ENCODE data around the gene GPRC5A.
A peak's percentile ranks its signal among the peaks of the same experiment; 100 is the strongest.
"Not testable (repeated sequence)": the region's sequence is repeated elsewhere in the genome, so short reads cannot be mapped to it uniquely, and the experiment has no call there.

GPRC5A gene, protein sequence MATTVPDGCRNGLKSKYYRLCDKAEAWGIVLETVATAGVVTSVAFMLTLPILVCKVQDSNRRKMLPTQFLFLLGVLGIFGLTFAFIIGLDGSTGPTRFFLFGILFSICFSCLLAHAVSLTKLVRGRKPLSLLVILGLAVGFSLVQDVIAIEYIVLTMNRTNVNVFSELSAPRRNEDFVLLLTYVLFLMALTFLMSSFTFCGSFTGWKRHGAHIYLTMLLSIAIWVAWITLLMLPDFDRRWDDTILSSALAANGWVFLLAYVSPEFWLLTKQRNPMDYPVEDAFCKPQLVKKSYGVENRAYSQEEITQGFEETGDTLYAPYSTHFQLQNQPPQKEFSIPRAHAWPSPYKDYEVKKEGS

DNA sequence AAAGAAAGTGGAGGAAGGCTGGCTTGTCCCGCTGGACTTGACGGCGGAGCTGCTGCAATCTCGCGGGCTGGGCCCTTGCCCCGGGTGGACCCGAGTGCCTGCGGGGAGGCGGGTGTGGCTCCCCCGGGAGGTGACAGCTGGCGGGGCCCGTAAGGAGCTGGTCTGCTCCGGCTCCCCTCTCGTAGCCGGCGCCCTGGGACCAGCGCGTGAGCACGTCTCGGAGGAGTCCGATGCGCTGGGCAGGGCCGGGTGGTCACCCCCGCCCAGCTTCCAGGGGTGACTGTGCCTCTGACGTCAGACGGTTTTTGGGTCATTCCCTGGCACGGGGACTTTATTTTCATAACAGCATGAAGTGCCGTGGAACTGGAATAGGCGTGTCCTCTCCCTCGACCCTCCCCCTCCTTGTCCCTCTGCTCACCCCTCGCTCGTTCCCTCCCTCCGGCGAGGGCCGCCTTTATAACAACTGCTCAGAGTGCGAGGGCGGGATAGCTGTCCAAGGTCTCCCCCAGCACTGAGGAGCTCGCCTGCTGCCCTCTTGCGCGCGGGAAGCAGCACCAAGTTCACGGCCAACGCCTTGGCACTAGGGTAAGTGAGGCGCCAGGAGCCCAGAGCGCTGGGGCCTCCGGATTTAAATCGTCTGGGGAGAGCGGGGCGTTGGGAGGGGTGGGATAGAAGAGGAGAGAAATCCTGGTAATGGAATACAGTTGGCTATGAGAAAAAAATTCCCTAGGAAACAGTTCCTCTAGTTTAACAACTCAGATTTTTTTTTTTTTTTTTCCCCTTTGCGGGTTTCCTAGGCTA, at the start of gene GPRC5A:
Gene GPRC5A (plus strand): TSS at position 483 of the 801 bp plus-strand sequence. CDS start 16,688 bp downstream, outside the sequence.
- DNase-seq (ENCODE audit: low spot score): peak; percentile 89

DNA sequence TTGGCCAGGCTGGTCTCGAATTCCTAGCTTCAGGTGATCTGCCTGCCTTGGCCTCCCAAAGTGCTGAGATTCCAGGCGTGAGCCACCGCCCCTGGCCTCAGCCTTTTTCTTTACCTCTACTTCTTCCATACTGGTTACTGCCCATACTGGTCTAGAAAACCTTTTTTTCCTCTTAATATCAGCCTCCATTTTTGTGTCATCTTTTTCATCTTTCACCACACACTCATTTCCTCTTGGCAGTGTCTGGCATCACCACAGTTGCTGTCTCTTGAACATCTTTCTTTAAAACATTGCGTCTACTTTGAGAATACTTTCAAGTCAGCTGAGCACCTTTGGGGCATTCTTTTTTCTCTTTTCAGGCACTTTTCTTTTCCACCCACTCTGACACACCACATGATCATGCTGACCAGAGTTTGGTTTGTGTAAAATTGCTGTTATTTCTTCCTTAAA, 45.5 kb upstream of the GPRC5A start:
- no peak for DNase-seq (ENCODE audit: low spot score)

DNA sequence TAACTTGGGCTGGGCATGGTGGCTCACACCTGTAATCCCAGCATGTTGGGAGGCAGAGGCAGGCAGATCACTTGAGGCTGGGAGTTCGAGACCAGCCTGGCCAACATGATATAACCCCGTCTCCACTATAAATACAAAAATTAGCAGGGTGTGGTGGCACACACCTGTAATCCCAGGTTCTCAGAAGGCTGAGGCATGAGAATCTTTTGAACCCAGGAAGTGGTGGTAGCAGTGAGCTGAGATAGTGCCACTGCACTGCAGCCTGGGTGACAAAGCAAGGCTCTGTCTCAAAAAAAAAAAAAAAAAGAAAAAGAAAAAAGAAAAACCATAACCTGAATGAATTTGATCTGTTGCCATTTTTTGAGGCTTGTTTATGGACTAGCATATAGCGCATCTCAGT, 44.6 kb upstream of the GPRC5A start:
- not testable (repeated sequence) for DNase-seq (ENCODE audit: low spot score)

DNA sequence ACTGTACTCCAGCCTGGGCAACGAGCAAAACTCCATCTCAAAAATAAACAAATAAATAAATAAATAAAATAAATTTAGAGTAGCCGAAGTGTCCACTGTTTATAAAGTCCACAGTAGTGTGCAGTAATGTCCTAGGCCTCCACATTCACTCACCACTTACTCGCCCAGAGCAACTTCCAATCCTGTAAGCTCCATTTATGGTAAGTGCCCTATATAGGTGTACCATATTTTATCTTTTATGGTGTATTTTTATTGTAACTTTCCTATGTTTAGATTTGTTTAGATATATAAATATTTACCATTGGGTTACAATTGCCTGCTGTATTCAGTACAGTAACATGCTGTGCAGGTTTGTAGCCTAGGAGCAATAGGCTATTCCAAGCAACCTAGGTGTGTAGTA, 37.9 kb upstream of the GPRC5A start:
- DNase-seq (ENCODE audit: low spot score): no peak

DNA sequence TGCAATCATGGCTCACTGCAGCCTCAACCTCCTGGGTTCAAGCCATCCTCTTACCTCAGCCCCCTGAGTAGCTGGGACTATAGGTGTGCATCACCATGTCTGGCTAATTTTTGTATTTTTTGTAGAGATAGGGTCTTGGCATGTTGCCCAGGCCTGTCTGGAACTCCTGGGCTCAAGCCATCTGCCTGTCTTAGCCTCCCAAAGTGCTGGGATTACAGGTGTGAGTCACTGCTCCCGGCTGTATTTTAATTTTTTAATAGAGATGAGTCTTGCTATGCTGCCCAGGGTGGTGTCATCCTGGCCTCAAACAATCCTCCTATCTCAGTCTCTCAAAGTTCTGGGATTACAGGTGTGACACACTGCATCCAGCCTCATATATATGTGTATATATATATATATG, 31.7 kb upstream of the GPRC5A start:
- no peak for DNase-seq (ENCODE audit: low spot score)

DNA sequence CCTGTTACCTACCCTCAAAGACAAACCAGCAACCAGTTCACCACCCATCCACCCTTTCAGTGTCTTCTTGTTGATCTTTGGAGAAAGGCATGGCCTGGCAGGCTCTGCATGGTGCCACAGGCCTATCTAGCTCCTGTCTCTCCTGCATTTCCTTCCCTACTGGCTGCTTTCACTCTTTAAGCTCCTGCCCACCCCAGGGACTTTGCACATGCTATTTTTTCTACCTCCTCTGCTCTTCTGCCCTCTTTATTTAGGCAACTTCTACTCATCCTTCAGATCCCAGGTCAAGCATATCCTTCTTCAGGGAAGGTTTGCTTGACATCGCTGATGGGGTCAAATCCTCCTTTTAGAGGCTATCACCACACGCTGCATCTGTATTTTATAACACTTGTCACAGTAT, 27.1 kb upstream of the GPRC5A start:
- no peak for DNase-seq (ENCODE audit: low spot score)

DNA sequence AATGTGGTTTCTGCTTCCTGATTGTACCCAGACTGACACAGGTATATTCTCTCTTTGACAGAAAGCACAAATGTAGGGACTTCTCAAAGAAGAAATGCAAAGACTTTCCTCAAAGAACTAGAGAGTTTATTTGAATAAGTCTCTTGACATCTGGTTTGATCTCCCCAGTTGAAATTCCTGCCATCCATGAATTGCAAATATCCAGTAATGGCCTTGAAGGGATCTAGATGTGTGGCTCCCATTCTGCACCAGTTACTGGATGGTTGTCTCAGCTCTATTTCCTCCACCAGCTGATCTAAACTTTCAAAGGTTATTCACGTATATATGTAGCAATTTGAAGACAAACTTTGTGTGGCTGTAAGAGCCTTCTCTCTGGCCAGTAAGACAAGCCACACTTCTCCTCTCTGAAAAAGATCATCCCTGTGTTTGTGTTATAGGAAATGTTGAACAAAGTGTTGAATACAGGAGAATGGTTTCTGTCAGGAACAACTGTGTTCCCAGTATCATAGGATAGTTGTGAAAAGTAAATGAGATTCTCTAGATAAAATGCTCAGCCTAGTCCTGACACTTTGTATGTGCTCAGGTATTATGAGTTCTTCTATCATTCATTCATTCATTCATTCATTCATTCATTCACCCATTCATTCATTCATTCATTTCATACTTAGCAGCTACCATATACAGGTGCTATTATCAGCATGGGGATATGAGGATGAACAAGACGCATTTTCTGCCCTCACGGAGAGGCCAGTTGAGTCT, 22.7 kb upstream of the GPRC5A start:
- DNase-seq (ENCODE audit: low spot score): no peak

DNA sequence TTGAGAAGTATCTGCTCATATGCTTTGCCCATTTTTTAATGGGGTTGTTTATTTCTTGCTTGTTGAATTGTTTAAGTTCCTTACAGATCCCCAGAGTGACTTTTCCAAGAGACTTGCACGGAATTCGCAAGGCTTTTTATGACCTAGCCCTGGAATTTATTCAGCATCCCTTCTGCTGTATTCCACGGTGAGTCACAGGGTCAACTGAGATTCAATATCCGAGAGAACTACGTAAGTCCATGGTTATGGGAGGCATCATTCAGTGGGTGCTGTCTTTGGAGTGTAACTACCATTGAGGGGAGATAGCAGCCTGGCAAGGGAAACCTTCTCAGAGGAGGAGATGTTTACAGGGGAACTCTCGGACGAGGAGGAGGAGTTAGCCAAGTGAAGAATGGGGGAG, 20.9 kb upstream of the GPRC5A start:
- DNase-seq (ENCODE audit: low spot score): peak; percentile 83

DNA sequence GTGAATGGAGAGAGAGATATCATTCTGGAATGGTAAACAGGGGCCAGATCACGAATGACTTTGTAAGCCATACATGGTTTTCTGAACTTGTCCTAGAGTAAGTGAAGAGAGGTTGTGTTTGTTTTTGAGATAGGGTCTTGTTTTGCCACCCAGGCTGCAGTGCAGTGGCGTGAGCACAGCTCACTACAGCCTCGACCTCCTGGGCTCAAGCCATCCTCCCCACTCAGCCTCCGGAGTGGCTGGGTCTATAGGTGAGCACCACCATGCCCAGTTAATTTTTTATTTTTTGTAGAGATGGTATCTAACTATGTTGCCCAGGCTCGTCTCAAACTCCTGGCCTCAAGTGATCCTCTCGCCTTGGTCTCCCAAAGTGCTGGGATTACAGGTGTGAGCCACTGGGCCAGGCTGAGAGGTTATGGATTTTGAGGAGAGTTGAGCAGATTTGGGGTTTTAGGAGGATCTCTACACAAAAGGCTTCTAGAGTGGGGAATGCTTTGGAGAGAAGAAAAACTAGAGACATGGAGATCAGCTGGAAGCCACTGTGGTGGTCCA, 19.7 kb upstream of the GPRC5A start:
- no peak for DNase-seq (ENCODE audit: low spot score)

DNA sequence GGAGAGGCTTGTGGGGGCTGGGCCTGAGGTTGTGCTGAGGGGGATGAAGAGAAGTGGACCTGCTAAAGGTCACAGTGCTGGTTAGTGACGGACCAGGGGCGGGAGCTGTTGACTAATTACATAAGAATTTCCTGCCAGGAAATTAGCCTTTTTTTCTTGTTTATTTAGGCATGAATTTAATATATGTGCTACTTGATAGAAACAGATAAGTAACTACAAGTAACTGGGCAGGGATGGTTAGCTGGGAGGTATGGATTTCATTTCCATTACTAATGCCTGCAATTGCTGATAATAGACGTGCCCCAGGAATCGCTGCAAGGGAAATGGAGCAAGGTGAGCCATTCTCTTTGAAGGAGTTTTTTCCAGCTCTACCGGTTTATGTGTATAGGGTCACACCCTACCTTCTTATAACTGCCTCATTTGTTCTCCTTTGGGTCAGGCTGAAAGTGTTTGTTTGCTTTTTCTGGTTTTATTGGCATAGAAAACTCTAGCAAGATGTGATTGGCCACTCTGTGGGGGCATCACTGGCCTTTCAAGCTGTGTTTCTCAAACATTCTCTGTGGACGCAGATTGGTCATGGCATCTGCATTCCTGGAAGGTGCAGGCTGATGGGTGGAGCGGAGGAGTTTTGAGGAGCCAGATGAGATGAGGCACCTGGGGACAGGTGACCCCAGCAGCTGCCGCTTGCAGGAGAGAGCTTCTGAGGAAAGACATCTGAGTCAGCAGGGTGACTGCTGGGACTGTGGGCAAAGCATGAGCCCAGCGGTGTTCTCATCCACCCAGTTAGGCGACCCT, 19.0 kb upstream of the GPRC5A start:
- DNase-seq (ENCODE audit: low spot score): peak; percentile 58

DNA sequence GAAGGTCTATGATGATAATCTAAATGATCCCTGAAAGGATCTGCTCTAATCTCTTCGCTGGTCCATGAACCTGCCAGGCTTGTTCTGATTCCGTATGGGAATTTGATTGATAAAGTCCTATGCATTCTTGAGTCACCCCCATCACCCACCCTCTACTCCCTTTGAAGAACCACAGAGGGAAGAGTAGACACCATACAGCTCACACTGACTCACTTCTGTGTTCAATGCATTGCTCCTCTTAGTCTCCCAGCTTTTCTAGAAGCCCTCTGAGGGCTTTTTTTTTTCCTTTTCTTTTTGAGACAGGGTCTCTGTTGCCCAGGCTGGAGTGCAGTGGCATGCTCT, 18.5 kb upstream of the GPRC5A start:
- peak; percentile 20 for DNase-seq (ENCODE audit: low spot score)

DNA sequence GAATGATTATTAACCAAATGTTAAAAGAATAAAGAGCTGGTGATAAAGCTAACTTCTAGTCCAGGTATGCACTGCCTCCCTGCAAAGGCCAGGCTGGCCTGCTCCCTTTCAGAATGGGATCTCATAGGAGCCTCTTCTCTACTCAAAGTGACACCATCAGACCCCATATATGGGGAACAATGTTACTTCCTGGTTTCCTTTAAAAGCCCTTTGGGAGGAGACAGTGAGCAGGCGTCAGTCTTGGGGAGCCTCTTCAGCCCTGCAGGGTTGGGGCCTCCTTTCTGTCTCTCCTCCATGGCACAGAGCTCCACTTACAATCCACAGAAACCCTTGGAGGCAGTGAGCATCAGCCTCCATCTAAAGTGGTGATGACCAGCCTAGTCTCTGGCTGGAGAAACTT, 17.3 kb upstream of the GPRC5A start:
- no peak for DNase-seq (ENCODE audit: low spot score)

DNA sequence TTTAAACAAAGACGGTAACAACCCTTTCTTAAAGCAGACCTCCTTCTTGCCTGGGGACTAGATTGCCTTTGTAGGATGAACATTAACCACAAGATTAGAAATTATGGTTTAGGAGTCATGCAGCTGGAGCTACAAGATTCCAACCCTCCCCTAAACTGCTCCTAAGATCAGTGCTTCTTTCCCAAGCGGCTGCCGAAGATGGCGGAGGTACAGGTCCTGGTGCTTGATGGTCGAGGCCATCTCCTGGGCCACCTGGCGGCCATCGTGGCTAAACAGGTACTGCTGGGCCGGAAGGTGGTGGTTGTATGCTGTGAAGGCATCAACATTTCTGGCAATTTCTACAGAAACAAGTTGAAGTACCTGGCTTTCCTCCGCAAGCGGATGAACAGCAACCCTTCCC, 16.1 kb upstream of the GPRC5A start:
- not testable (repeated sequence) for DNase-seq (ENCODE audit: low spot score)

DNA sequence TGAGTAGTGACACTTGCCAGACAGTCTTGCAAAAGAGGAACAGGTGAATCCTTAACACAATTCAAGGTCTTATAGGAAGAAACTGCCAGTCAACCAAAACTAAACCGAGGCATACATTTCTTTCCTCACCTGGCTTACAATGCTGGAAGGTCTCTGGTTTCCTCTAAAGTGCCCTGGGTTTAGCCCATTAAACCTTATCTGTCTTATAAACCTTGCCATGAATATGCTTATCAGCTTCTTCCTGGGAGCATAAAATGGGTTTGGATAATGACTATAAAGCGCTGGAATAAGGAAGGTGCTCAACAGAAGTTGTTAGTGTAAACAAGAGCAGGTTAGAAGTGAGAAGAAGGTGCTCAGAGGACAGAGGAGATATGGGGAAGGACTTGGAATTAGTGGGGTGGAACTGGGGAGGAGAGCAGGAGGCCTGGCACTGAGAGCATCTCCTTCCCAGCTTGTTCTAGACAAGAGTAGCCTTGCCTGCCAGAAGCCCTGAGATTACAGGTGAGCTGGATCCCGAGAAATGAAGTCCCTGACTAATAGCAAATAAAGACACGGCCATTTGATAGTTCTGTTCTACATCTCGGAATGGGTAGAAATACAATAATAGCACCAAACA, 14.1 kb upstream of the GPRC5A start:
- DNase-seq (ENCODE audit: low spot score): no peak

DNA sequence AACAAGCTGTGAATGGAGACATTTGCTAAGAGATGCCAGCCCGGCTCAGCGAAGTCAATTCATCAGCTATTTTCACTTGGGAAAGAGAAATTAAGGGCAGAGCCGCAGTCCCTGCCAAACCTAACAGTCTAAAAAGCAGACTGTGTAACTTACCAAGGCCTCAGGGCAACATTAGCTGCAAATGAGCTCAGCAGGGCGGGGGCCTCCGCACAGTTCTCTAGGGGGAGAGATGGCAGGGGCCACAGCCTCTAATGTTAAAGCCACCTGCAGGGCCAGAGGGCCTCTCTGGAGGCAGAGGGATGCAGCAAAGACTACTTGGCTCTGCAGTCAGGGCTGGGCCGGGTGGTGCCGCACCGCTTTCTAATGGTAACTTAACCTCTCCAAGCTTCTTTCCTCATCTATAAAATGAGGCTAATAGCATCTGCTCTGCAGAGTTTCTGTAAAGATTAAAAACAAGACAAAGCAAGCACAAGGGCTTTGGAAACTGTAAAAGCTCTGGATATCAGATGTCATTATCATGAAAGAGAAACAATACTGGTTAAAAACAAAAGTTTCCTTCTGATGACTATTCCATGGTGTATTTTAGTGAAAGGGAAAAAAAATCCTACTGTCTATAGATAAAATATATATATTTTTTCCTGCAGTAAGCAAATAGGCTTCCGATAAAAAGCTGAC, 13.4 kb upstream of the GPRC5A start:
- no peak for DNase-seq (ENCODE audit: low spot score)

DNA sequence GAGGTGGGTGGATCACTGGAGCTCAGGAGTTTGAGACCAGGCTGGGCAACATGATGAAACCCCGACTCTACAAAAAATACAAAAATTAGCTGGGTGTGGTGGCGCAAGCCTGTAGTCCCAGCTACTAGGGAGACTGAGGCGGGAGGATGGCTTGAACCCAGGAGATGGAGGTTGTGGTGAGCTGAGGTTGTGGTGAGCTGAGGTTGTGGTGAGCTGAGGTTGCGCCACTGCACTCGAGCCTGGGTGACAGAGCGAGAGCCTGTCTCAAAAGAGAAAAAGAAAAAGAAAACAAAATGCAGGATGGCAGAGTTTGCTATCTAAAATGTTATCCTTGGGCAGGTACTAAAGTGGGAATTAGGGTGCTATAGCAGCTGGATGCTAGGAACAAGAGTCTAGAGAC, 10.8 kb upstream of the GPRC5A start:
- no peak for DNase-seq (ENCODE audit: low spot score)

DNA sequence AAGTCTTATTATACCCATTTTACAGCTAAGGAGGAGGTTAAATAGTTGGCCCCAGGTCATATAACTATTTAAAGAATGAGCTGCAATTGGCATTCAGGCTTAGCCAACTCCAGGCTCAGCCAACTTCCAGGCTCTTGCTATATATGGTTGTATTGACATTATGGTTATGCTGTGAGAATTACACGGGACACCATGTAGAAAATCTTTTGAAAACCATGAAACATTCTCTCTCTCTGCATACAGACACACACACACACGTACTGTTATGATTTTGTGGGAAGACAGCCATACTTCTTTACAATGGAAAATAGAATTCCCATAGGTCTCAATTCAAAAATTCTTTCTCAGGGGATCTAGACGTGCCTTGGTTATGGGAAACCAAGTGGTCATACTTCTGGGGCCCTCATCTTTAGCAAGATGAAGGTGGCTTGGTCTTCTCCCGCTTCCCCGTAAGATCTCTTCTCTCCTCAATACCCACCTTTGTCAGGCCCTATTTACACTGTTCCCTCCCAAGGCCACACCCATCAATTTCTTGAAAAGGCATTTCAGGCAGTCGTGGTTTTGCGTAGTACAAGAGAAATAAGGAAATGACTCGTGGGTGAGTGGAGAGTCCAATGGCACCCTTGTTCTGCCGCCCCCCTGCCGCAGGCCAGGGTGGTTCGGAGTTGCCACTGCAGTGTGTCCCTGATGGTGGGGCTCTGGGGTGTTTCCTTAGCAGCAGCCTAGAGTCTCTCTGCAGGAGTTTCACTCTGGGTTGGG, 10.0 kb upstream of the GPRC5A start:
- no peak for DNase-seq (ENCODE audit: low spot score)

DNA sequence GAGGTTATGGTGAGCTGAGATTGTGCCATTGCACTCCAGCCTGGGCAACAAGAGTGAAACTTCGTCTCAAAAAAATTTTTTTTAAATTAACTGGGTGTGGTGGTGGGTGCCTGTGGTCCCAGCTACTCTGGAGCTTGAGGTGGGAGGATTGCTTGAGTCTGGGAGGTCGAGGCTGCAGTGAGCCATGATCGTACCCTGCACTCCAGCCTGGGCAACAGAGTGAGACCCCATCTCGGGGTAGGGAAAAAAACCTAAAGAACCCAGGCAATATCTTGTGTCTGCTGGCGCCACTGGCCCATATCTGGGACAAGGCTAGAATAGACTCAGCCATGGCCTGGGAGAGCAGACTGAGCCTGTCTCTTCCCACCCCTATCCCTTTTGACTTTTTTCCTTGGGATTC, 9.1 kb upstream of the GPRC5A start:
- DNase-seq (ENCODE audit: low spot score): no peak

DNA sequence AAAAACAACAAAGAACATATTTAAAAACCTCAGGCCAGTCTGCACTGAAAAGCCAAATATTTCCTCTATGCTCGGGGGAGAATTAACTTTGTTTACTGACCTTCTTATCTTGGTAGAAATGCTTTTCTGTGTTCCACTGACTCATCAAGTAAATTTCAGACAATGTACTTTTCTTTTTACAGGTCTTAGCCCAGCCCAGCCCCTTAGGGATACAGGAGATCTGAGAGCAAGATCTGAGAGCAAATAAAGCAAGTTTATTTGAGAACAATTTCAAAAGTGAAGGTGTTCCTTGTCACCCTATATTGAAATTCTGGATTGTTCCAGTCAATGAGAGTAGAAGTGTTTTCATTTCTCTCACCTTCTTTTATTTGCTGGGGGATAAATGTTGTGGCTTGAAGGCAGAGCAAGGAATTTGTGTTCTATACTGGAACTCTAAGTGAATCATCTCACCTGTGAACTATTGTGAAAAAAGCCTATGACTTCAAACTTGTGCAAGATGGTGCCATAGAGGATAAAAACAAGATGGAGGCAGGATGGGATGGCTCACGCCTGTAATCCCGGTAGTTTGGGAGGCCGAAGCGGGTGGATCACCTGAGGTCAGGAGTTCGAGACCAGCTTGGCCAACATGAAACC, 7.9 kb upstream of the GPRC5A start:
- DNase-seq (ENCODE audit: low spot score): no peak
